ENCODE results near the gene CEP128. TPM values are rescaled to one million over a fixed set of nuclear protein-coding genes. Genes with fewer than 3 reads are reported as not detected.

The CEP128 gene
- total and polyA plus RNA-seq, 4 donors, result 3.2 to 15.7 (median 5.4) TPM

DNA sequence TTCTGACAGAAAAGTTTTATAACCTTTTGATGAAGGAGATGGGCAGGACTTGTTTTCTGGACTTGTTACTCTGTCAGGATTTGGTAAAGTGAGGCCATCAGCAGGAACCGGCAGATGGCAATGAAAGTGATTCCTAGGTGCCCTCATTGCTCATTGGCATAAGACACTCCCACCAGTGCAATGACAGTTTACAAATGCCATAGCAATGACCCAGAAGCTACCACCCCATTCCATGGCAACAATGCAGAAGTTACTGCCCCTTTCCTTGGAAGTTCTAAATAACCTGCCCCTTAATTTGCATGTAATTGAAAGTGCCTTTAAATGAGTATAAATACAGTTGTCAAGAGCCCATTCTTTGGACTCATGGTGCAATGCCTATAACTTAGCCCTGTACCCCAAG is 222.6 kb downstream of the CEP128 start:
- Histone ChIP-seq H3K4me3 (ENCODE audit: low read depth, low read length) (no peak overlapping the region), H3K27ac (ENCODE audit: low read depth, low read length) (no peak overlapping the region), H3K9me3 (ENCODE audit: control insufficient read depth, insufficient read depth, low read length) (no peaks in the 10 kb centered on the region), H3K4me1 (ENCODE audit: control insufficient read depth, insufficient read depth, low read length) (no peaks in the 10 kb centered on the region), H3K36me3 (ENCODE audit: control insufficient read depth, insufficient read depth, low read length) (no peaks in the 10 kb centered on the region), H3K27me3 (ENCODE audit: control insufficient read depth, insufficient read depth, low read length) (no peaks in the 10 kb centered on the region)
- WGBS (ENCODE audit: insufficient coverage), result 54% methylated on average over 1 of the region's 1 CpG
- DNase-seq (ENCODE audit: low read depth in 4 of 6, low spot score in 6 of 6), result no peak

DNA sequence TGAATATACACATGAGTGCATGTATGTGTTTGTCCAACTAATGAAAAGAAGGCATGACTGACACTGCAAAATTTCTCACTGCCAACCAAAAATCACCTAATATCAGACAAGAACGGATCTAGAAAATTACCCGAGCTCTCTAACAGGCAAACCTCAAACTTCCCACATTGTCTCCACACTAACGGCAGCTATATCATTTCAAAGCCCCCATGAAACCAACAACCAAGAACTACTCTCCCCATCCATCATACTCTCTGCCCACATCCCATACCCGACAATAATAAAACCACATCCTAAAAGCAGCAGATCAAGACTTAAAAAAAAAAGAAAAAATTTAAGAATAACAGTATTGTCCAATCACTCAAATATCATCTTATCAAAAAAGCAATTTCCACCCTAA is 227.1 kb downstream of the CEP128 start:
- H3K27ac ChIP-seq (ENCODE audit: low read depth, low read length), result no peak overlapping the region
- no peaks in the 10 kb centered on the region for H3K9me3 ChIP-seq (ENCODE audit: control insufficient read depth, insufficient read depth, low read length)
- DNase-seq (ENCODE audit: low read depth in 4 of 6, low spot score in 6 of 6), result no peak
- H3K4me3 ChIP-seq (ENCODE audit: low read depth, low read length), result no peak overlapping the region
- no peaks in the 10 kb centered on the region for H3K27me3 ChIP-seq (ENCODE audit: control insufficient read depth, insufficient read depth, low read length)
- WGBS (ENCODE audit: insufficient coverage), result 88% methylated on average over 3 of the region's 4 CpGs
- no peaks in the 10 kb centered on the region for H3K4me1 ChIP-seq (ENCODE audit: control insufficient read depth, insufficient read depth, low read length)
- no peaks in the 10 kb centered on the region for H3K36me3 ChIP-seq (ENCODE audit: control insufficient read depth, insufficient read depth, low read length)

DNA sequence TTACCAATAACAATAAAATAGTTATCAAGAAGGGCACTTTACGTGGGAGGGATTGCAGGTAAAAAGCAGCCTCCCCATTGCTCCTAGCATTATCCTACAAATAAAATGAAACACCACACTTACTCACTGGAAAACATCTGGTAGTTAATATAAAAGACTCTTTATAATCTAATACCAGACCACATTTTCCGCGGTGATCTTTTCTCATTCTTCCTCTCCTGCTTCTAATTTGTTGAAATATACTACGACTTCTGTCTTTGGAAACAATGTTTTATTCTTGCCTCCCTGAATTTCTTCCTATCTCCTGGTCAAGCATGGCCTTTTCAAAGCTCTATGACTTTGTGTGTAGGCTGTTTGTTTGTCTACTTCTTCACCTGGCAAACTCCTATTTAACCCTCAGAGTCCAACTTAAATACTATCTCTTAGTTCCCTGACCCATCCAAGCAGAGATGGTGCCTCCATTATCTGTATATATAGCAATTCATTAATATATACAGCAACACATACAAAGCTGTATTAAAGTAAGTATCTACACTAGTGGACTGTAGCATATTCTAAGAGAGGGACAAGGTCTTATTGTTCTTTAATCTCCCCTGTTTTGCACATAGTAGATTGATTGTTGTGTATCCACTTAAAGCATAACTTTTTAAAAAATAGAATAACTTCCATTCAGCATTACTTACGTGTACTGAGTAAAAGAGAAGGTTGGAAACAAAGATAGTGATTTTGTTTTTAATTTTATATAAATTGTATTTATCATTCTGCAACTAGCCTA is 228.3 kb downstream of the CEP128 start:
- Histone ChIP-seq H3K27ac (ENCODE audit: low read depth, low read length) (no peak overlapping the region), H3K4me1 (ENCODE audit: control insufficient read depth, insufficient read depth, low read length) (no peaks in the 10 kb centered on the region), H3K27me3 (ENCODE audit: control insufficient read depth, insufficient read depth, low read length) (no peaks in the 10 kb centered on the region), H3K36me3 (ENCODE audit: control insufficient read depth, insufficient read depth, low read length) (no peaks in the 10 kb centered on the region), H3K9me3 (ENCODE audit: control insufficient read depth, insufficient read depth, low read length) (no peaks in the 10 kb centered on the region), H3K4me3 (ENCODE audit: low read depth, low read length) (no peak overlapping the region)
- DNase-seq (ENCODE audit: low read depth in 4 of 6, low spot score in 6 of 6), result no peak
- no CpG with 5 or more reads among the region's 5 CpGs for WGBS (ENCODE audit: insufficient coverage)

DNA sequence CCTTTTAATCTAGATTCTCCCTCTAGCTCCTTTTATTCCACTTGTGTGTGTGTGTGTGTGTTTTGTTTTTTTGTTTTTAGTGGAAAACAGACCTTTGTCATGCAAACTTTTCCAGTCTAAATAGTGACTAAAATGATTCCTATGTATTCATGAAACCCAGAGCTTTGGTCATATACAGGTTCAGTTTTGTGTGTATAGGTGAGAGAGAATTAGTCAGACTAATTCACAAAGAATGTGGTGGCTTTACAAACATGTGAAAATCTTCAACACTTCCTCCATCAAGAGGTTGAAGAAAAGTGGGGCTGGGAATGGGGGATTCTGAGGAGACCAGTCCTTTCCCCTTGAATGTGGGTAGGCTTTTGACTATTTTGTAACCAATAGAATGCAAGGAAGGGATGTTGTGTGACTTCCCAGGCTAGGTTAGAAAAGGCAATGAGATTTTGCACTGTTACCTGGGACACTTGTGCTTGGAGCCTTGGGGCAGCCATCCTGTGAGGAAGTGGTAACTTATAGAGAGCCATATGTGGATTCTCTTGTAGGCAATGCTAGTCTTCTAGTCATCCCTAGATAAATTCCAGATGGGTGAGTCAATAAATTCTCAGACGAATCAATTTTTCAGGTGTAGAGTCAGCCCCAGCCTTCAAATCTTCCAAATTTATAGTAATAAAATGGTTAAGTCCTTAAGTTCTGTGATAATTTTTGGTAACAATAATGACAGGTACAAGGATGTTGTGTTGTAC is 236.1 kb downstream of the CEP128 start:
- no CpG with 5 or more reads among the region's 1 CpG for WGBS (ENCODE audit: insufficient coverage)
- Histone ChIP-seq H3K27me3 (ENCODE audit: control insufficient read depth, insufficient read depth, low read length) (no peaks in the 10 kb centered on the region), H3K4me3 (ENCODE audit: low read depth, low read length) (no peak overlapping the region), H3K9me3 (ENCODE audit: control insufficient read depth, insufficient read depth, low read length) (no peaks in the 10 kb centered on the region), H3K4me1 (ENCODE audit: control insufficient read depth, insufficient read depth, low read length) (no peaks in the 10 kb centered on the region), H3K36me3 (ENCODE audit: control insufficient read depth, insufficient read depth, low read length) (no peaks in the 10 kb centered on the region), H3K27ac (ENCODE audit: low read depth, low read length) (no peak overlapping the region)
- DNase-seq (ENCODE audit: low read depth in 4 of 6, low spot score in 6 of 6), result no peak

DNA sequence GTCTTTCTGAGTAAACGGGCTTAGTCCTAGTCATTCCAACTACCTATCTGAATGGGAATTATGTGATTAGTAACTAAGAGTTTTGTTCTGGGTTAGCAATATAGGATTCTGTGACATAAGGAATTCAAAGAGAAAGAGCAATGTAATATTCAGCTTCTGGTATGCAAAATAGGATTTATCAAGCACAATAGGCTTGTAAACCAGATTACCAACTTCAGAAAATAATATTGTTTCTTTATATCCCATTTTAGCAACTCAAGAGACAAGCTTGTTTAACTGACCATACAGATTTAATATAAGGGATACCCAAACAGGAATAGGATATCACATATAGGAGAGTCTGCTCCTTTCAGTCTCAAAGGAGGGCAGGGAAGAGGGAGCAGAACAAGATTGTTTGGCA is 240.9 kb downstream of the CEP128 start:
- no CpG with 5 or more reads among the region's 1 CpG for WGBS (ENCODE audit: insufficient coverage)
- DNase-seq (ENCODE audit: low read depth in 4 of 6, low spot score in 6 of 6), result no peak
- H3K27ac ChIP-seq (ENCODE audit: low read depth, low read length), result no peak overlapping the region
- no peaks in the 10 kb centered on the region for H3K36me3 ChIP-seq (ENCODE audit: control insufficient read depth, insufficient read depth, low read length)
- no peak overlapping the region for H3K4me3 ChIP-seq (ENCODE audit: low read depth, low read length)
- H3K4me1 ChIP-seq (ENCODE audit: control insufficient read depth, insufficient read depth, low read length), result no peaks in the 10 kb centered on the region
- H3K27me3 ChIP-seq (ENCODE audit: control insufficient read depth, insufficient read depth, low read length), result no peaks in the 10 kb centered on the region
- no peaks in the 10 kb centered on the region for H3K9me3 ChIP-seq (ENCODE audit: control insufficient read depth, insufficient read depth, low read length)

GRCh38 chr14:80699861-80700260 is 241.7 kb downstream of the CEP128 start:
- H3K27me3 ChIP-seq (ENCODE audit: control insufficient read depth, insufficient read depth, low read length), result no peaks in the 10 kb centered on the region
- no peaks in the 10 kb centered on the region for H3K36me3 ChIP-seq (ENCODE audit: control insufficient read depth, insufficient read depth, low read length)
- DNase-seq (ENCODE audit: low read depth in 4 of 6, low spot score in 6 of 6), result no peak
- H3K4me1 ChIP-seq (ENCODE audit: control insufficient read depth, insufficient read depth, low read length), result no peaks in the 10 kb centered on the region
- H3K27ac ChIP-seq (ENCODE audit: low read depth, low read length), result no peak overlapping the region
- H3K4me3 ChIP-seq (ENCODE audit: low read depth, low read length), result no peak overlapping the region
- no CpG with 5 or more reads among the region's 4 CpGs for WGBS (ENCODE audit: insufficient coverage)
- no peaks in the 10 kb centered on the region for H3K9me3 ChIP-seq (ENCODE audit: control insufficient read depth, insufficient read depth, low read length)

GRCh38 chr14:80698974-80699373 is 242.6 kb downstream of the CEP128 start:
- 88% methylated on average over 4 of the region's 6 CpGs for WGBS (ENCODE audit: insufficient coverage)
- Histone ChIP-seq H3K36me3 (ENCODE audit: control insufficient read depth, insufficient read depth, low read length) (no peaks in the 10 kb centered on the region), H3K27ac (ENCODE audit: low read depth, low read length) (no peak overlapping the region), H3K27me3 (ENCODE audit: control insufficient read depth, insufficient read depth, low read length) (no peaks in the 10 kb centered on the region), H3K4me1 (ENCODE audit: control insufficient read depth, insufficient read depth, low read length) (no peaks in the 10 kb centered on the region), H3K9me3 (ENCODE audit: control insufficient read depth, insufficient read depth, low read length) (no peaks in the 10 kb centered on the region), H3K4me3 (ENCODE audit: low read depth, low read length) (no peak overlapping the region)
- DNase-seq (ENCODE audit: low read depth in 4 of 6, low spot score in 6 of 6), result no peak

- H3K27ac ChIP-seq (ENCODE audit: low read depth, low read length), result no peak overlapping the region
- H3K4me1 ChIP-seq (ENCODE audit: control insufficient read depth, insufficient read depth, low read length), result no peaks in the 10 kb centered on the region
- no peak for DNase-seq (ENCODE audit: low read depth in 4 of 6, low spot score in 6 of 6)
- H3K9me3 ChIP-seq (ENCODE audit: control insufficient read depth, insufficient read depth, low read length), result no peaks in the 10 kb centered on the region
- no peaks in the 10 kb centered on the region for H3K27me3 ChIP-seq (ENCODE audit: control insufficient read depth, insufficient read depth, low read length)
- 88% methylated on average over 3 of the region's 4 CpGs for WGBS (ENCODE audit: insufficient coverage)
- H3K4me3 ChIP-seq (ENCODE audit: low read depth, low read length), result no peak overlapping the region
- no peaks in the 10 kb centered on the region for H3K36me3 ChIP-seq (ENCODE audit: control insufficient read depth, insufficient read depth, low read length)
Measured at GRCh38 chr14:80695869-80696268, 245.7 kb downstream of the CEP128 start.

DNA sequence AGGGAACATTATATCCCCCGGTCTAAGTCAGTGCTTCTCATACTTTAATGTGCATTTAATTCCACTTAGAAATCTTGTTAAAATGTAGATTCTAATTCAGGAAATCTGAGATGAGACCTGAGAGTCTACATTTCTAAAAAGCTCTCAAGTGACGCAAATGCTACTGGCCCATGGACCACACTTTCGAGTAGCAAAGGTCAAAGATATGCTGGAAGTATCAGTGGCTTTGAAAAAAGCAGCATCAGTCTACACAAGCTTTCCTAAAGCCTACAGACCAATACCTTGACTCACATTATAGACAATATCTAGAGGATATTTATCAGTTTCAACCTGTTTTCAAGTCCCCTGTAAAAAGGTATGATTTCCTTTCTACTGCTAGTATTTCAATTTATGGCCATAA is 248.6 kb downstream of the CEP128 start:
- DNase-seq (ENCODE audit: low read depth in 4 of 6, low spot score in 6 of 6), result no peak
- no peaks in the 10 kb centered on the region for H3K9me3 ChIP-seq (ENCODE audit: control insufficient read depth, insufficient read depth, low read length)
- H3K4me3 ChIP-seq (ENCODE audit: low read depth, low read length), result no peak overlapping the region
- no peaks in the 10 kb centered on the region for H3K27me3 ChIP-seq (ENCODE audit: control insufficient read depth, insufficient read depth, low read length)
- H3K27ac ChIP-seq (ENCODE audit: low read depth, low read length), result no peak overlapping the region
- 100% methylated on average over 2 of the region's 3 CpGs for WGBS (ENCODE audit: insufficient coverage)
- no peaks in the 10 kb centered on the region for H3K36me3 ChIP-seq (ENCODE audit: control insufficient read depth, insufficient read depth, low read length)
- H3K4me1 ChIP-seq (ENCODE audit: control insufficient read depth, insufficient read depth, low read length), result no peaks in the 10 kb centered on the region

DNA sequence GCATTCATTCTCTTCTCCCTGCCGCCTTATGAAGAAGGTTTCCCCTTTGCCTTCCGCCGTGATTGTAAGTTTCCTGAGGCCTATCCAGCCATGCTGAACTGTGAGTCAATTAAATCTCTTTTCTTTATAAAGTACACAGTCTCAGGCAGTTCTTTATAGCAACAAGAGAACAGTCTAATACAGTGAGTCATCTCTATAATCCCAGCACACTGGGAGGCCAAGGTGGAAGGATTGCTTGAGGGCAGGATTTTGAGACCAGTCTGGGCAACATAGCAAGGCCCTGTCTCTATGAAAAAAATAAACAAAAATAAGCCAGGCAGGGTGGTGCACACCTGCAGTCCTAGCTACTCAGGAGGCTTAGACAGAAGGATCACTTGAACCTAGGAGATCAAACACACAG is 259.9 kb downstream of the CEP128 start:
- Histone ChIP-seq H3K27me3 (ENCODE audit: control insufficient read depth, insufficient read depth, low read length) (no peaks in the 10 kb centered on the region), H3K4me3 (ENCODE audit: low read depth, low read length) (no peak overlapping the region), H3K27ac (ENCODE audit: low read depth, low read length) (no peak overlapping the region), H3K9me3 (ENCODE audit: control insufficient read depth, insufficient read depth, low read length) (peaks cover 8% of the 10 kb centered on the region), H3K36me3 (ENCODE audit: control insufficient read depth, insufficient read depth, low read length) (no peaks in the 10 kb centered on the region), H3K4me1 (ENCODE audit: control insufficient read depth, insufficient read depth, low read length) (no peaks in the 10 kb centered on the region)
- 83% methylated on average over 2 of the region's 3 CpGs for WGBS (ENCODE audit: insufficient coverage)
- DNase-seq (ENCODE audit: low read depth in 4 of 6, low spot score in 6 of 6), result no peak
